HT-29 (cell line): ENCODE data around the gene OR2T4. TPM values are rescaled to one million over a fixed set of nuclear protein-coding genes. Genes with fewer than 3 reads are reported as not detected.

ENCODE experiments used
- DNase-seq: peaks from one replicate; pipeline ENCODE4 v3.0.0-alpha.2; 2015; ENCODE audit warnings: low spot score
- total RNA-seq: library from RNA; depleted of rRNA; stranded (reverse); fragments of >200 nt; shearing (Covaris generic); gene quantifications from 2 replicates; pipeline ENCODE4 v1.2.3, GENCODE V29; 2014; rRNA removed

The OR2T4 gene, protein sequence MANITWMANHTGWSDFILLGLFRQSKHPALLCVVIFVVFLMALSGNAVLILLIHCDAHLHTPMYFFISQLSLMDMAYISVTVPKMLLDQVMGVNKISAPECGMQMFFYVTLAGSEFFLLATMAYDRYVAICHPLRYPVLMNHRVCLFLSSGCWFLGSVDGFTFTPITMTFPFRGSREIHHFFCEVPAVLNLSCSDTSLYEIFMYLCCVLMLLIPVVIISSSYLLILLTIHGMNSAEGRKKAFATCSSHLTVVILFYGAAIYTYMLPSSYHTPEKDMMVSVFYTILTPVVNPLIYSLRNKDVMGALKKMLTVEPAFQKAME
- not detected in 2 replicates for total RNA-seq

DNA sequence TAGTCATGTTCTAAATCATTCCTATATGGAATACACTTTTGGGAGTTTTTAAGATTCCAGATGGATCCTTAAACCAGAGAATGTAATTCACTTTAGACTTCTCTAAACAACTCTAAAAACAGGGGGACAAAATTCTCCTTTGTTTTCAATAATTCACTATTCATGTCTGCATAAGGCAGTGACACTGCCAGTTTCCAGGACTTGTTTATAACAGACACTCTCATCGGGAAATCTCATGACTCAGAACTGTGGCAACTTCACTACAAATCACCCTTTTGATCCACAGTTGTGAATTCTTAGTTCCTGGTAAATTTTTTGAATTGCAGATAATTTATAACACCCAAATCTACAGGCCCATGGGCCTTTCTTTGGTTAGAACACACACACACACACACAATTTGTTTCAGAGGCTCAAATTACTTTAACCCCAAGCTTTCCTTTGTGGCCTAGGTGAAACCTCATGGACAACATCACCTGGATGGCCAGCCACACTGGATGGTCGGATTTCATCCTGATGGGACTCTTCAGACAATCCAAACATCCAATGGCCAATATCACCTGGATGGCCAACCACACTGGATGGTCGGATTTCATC is at the start of gene OR2T4:
Gene OR2T4, plus strand, starts transcription at position 545 of the 595 bp plus-strand sequence. Its CDS starts 0 bp downstream, at position 545.
- no peak for DNase-seq

DNA sequence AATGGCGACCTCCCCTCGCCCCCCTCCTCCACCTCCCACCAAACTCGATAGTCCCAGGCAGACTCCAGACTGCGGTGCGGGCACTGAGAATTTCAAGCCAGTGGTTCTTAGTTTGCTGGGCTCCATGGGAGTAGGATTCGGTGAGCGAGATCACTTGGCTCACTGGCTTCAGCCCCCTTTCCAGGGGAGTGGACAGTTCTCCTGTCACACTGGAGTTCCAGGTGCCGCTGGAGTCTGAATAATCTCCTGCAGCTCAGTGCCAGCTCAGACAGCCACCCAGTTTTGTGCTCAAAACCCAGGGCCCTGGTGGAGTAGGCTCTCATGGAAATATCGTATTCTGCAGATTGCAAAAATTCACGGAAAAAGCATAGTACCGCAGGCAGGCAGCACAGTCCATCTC is 44.7 kb upstream of the OR2T4 start:
- DNase-seq = no peak

DNA sequence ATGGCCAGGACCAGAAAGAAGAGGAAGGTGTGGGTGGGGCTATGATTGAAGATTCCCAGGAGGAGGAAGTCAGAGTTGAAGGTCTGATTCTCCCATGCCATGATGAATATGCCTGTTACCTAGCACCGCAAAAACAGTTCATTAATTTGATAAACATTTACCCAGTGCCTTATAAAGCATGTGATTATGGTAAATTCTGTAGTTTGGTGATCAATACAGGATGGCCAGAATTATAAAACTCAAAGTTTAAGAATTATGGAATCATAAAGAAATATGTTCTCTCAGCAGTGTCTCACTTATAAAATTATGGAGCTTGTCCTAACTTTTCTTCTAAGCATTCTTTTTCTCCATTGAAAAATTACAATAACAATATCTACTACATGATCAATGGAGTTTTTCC is 37.0 kb upstream of the OR2T4 start, which contains the start of gene OR2M7:
Gene OR2M7, minus strand, starts transcription at position 101 of the 400 bp plus-strand sequence. Its CDS starts 0 bp downstream, at position 101.
- DNase-seq = no peak

DNA sequence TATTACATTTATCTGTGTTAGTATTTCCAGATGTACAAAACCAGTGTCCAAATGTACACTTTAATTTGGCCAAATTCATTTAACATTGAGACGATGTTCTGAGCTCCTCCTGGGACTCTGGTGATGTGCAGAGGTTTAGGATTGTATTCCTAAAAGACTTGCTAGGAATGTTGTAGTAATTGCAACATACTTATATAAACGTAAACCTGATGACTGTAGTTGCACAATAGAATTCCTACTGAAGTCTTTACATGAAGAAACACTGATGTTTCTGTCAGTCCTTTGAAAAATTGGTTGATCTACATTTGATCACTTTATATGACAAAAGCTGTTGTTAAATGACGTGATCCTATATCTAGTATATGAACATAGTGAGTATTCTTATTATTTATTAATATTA is 18.0 kb upstream of the OR2T4 start:
- no peak for DNase-seq

DNA sequence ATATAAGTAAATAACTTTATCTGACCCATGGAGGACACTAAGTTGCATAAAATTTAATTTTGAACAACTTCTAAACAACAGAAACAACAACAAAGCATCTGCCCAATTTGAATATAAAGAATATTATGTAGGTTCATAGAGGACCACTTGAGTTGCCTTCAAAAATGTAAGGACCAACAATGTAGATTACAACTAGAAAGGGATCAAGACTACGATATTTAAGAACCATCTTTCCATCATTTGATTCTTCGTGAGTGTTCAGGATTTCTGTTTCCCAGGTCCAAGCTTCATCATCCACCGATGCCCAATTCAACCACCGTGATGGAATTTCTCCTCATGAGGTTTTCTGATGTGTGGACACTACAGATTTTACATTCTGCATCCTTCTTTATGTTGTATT is 13.0 kb upstream of the OR2T4 start, which contains the start of gene OR14C36:
Gene OR14C36, plus strand, starts transcription at position 301 of the 400 bp plus-strand sequence. Its CDS starts 0 bp downstream, at position 301.
- no peak for DNase-seq

DNA sequence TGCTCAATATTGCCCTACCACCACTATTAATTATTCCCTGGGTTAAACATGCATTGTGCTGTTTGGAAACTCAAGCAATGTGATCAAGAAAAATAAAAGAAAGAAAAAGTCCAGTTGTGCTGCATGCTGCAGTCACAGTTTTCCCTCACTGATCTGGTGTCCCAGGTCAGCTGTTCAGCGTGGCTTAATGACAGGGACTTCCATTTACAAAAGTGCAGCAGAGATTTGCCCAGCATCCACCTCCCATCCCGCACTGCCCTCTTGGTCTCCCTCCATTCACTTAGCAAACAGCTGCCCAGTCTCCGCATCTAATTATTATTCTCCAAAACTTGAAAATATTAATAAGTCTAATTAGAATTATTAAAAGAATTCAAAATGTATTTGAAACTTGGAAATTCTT is 2.0 kb upstream of the OR2T4 start:
- no peak for DNase-seq

DNA sequence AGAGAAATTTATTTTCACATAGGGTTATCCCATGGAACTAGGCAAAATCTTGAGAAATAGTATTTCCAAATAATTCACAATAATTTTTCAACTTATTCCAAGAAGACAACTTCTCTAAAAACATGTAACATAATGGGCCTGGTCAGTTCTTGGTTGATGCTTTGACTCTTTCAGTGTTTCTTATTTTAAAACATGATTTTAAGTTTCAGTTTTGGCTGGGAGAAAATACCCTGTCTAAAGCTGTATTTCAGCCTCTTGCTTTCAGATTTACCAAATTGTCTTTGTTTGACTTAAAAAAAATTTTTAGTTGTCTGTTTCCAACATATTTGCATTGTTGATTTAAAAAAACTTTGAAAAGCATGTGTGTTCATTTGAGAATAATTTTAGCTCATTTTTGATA is 5.1 kb downstream of the OR2T4 start:
- DNase-seq = no peak

DNA sequence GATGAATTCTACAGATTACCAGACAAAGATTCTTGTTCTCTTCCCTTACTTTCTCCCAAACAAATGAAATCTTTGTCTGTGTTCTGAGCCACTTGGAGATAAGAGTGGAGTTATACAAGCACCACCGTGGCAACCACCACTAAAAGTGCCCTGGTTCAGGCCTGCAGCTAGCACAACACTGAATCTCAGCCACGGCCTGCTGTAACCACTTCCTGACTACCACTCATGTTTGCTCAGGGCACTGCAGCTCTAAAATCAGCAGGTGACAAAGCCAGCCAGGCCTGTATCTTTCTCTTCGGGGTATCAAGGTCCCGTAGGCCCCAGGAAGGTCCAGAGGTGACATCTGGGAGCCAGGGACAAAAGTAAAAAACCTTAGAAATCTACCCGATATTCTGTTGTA is 10.9 kb downstream of the OR2T4 start:
- DNase-seq = no peak

DNA sequence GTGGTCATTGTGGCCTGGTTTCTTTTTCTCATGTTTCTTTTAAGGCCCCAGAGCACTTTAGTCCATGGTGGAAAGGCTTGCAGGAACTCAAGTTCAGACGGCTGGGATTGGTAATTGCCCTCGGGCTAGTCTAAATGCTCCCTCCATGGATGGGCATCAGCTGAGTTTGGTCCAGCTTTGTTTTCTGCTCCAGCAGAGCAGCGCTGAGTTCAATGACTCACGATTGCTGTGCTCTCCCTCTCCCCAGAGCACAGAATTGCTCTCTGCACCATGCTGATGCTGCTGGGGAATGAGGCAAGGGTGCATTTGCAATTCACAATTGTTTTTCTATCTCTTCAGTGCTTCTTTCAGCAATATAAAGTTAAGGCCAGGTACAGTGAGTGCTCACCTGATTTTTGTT is 12.3 kb downstream of the OR2T4 start:
- no peak for DNase-seq

DNA sequence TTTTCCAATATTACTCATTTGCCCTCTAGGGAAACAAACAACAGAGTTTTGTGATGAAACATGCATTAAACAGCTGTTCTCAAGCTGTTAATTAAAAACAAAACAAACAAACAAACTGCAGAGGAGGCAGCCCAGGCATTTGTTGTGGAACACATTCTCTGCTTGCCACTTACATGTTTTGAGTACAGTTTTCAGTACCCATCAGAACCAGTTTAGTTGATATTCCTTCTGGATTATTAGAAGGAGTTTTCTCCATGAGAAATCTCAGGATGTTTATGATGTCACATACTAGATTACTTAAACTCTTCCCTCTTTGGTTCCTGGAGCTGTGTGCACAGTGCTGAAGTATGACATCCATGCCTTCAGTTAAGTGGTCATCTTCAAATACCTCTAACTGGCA is 14.0 kb downstream of the OR2T4 start, which contains the start of gene OR2T6:
Gene OR2T6, plus strand, starts transcription at position 301 of the 400 bp plus-strand sequence. CDS start 11,863 bp downstream, outside the sequence.
- no peak for DNase-seq

DNA sequence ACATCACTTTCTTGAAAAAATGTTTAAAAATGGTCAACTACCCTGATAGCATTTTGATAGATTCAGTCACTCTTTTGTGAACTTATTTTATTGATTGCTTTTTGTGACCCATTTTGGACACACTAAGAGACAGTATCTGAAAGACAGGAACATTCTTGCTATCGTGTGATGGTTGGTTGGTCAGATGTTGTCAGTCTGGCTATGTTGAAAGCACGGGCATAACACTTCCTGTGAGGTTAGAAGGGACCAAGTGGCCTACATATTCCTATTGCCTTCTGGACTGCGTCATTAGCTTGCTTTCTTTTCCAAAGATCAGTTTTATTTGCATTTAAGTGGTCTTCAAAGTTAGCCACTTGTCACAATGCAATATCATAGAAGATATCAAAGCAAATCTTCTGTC is 15.5 kb downstream of the OR2T4 start:
- no peak for DNase-seq

DNA sequence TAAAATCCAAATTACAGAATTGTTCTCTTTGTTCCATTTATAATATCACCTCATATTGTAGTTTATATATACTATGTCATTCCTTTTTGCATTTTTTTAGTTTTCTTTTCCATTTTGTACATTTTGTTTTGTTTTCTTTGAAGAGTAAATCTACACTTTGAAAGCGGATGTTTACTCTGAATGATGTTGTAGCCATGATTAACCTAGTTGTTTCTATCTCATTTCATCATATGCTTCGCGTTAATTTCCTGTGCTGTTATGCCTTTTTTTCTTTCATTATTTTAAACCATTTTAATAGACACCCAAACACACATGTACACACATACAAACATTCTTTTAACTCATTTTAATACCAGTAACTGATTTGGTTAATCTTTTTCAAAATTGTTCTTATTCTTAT is 19.4 kb downstream of the OR2T4 start:
- no peak for DNase-seq

DNA sequence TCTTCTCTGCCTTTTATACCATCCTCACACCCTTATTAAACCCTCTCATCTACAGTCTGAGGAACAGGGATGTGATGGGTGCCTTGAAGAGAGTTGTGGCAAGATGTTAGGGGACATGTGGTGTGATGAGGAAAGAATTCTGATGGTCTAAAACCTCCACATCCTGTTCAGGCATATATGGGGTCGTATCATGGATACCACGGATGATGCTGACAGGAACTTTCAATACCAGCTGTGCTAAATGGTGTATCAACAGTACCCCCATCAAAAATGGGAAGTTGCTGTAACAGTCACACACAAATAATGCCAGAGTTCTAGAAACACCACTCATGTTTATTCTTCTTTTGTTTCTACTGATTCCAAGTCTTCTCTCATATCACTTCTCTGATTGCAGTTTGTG is 27.0 kb downstream of the OR2T4 start:
- no peak for DNase-seq

DNA sequence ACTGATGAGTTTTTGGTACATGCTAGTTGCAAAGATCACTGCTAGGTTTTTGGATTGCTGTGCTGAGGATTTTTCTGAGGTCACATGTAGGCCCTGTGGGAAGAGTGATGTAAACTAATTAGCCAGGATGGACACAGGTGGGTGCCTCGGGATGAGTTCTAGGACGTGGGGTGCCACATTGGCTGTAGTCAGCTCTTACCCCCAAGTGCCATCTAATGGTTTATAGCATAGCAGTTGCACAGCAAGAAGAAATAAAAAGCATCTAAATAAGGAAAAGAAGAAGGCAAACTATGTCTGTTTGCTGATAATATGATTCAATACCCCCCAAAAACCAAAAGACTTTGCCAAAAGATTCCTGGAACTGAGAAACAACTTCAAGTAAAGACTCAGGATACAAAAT is 31.6 kb downstream of the OR2T4 start:
- no peak for DNase-seq

DNA sequence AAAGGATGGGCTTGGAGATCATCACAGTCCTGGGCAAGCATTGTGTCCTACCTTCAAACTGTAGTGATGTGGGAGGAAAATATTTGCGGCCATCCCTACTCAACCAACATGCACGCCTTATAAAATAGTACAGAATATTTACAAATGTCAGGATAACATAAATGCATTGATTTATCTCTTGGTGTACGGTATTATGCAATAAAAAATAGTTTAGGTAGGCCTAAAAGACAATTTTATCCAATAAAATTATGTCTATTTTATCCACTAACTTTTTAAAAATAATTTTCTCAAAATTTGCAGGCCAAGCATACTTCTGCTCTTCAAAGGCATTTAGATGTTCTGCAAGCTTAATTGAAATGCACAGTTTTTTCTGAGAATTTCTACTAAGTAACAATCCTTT is 41.3 kb downstream of the OR2T4 start, which contains the start of gene OR2T1:
Gene OR2T1, plus strand, starts transcription at position 301 of the 400 bp plus-strand sequence. CDS start 3,100 bp downstream, outside the sequence.
- DNase-seq = no peak

DNA sequence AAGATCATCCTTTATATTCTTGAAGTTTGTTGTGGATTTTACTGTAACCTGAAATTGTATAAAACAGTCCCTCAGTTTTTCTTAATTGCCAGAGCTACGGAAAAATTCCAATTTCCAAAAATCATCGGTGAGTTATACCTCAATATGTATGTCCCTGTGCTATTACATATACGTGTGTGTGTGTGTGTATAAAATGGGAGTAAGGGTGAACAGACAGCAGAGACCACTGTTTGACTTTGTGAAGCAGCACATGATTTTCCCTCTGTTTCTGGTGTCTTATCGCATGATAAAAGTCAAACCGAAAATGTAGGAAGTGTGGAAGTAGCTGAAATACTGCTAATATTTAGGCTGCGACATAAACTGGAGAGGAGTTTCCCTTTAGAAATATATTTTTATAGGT is 42.6 kb downstream of the OR2T4 start:
- DNase-seq = peak; percentile 11

DNA sequence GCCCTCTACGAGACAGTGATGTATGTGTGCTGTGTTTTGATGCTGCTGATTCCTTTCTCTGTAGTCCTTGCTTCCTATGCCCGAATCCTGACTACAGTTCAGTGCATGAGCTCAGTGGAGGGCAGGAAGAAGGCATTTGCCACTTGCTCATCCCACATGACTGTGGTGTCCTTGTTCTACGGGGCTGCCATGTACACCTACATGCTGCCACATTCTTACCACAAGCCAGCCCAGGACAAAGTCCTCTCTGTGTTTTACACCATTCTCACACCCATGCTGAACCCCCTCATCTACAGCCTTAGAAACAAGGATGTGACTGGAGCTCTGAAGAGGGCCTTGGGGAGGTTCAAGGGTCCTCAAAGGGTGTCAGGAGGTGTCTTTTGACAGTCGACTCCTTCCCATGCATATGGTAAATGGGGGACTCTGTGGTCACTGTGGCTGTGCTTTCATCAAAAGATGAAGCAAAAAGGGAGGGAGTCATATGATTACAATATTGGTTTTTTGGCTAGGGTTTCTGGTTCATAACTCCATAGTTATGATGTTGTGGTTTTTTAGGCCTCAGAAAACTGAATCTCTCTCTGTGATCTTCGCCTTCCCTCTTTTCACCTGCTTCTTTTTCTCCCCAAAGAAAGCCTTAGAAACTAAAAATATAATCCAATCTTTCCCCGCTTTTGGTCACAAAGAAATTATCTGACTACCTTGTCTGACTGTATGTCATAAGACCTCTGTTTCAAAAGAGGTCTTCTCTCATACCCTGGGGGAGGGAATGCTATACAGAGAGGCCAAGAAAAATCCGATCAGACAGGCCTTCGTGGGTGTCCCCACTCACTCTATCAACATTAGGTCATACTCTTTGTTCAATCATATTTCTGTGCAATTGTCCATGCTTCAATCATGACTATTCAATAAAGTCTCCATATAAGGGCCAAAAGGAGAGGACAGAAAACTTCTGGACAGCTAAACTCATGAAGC is 45.5 kb downstream of the OR2T4 start:
- no peak for DNase-seq
